SK-N-SH (cell line): ENCODE results near the gene KPRP. TPM values are rescaled to one million over a fixed set of nuclear protein-coding genes. Genes with fewer than 3 reads are reported as not detected.

Experiments used
- CTCF ChIA-PET: fragments of 300-600, 350-600 bp; formaldehyde crosslinking; extraction: SDS; loops from one replicate; lab custom pipeline; 2021; lab: Yijun Ruan, JAX
- POLR2A ChIA-PET: fragments of 350-600 bp; sonication (Branson Sonifier 250); formaldehyde crosslinking; extraction: SDS; loops from one replicate; lab custom pipeline; 2020; ENCODE audit warnings: antibody characterized with exemption, inconsistent platforms; lab: Yijun Ruan, JAX
- DNase-seq: peaks from one replicate; pipeline ENCODE4 v3.0.0; 2012
- H2AFZ ChIP-seq: fragments of 200-600 bp; sonication (generic); 2 replicates; pipeline ENCODE4 v1.8.1; 2016; ENCODE audit warnings: antibody characterized with exemption, mild to moderate bottlenecking, low read depth
- H3F3A ChIP-seq: fragments of 200-600 bp; sonication (generic); replicated peaks from 2 replicates; pipeline ENCODE3; 2016; ENCODE audit warnings: antibody characterized with exemption, mild to moderate bottlenecking; ENCODE audit not compliant: insufficient read depth
- H3K27ac ChIP-seq, 2 experiments: fragments of 200-500 bp in 1 of 2; fragments of 200-600 bp in 1 of 2; sonication (Bioruptor generic) in 1 of 2; sonication (generic), shearing (Covaris generic) in 1 of 2; 2 replicates each; pipeline versions ENCODE4 v1.5.1 to v1.6.1; 2014 to 2016; ENCODE audit warnings: low read depth in 2 of 2, inconsistent platforms in 1 of 2, low read length in 1 of 2, mild to moderate bottlenecking in 1 of 2, mixed read lengths in 1 of 2
- H3K27me3 ChIP-seq: fragments of 200-600 bp; sonication (generic), shearing (Covaris generic); 2 replicates; pipeline ENCODE4 v1.6.1; 2016; ENCODE audit warnings: mixed run types; ENCODE audit not compliant: insufficient read depth
- H3K36me3 ChIP-seq, 2 experiments: fragments of 200-500 bp in 1 of 2; fragments of 200-600 bp in 1 of 2; sonication (Bioruptor generic) in 1 of 2; sonication (generic) in 1 of 2; replicated peaks in 1 of 2; 2 replicates each; pipeline versions ENCODE3 to v1.5.1; 2014 to 2016; ENCODE audit warnings: low read length in 1 of 2, mild to moderate bottlenecking in 1 of 2; ENCODE audit not compliant: insufficient read depth in 2 of 2, control insufficient read depth in 1 of 2
- H3K4me1 ChIP-seq, 2 experiments: fragments of 200-500 bp in 1 of 2; fragments of 200-600 bp in 1 of 2; sonication (Bioruptor generic) in 1 of 2; sonication (generic), shearing (Covaris generic) in 1 of 2; 2 replicates each; pipeline versions ENCODE4 v1.5.1 to v1.6.1; 2014 to 2016; ENCODE audit warnings: low read depth in 1 of 2, low read length in 1 of 2, mixed run types in 1 of 2; ENCODE audit not compliant: insufficient read depth in 2 of 2, control insufficient read depth in 1 of 2
- H3K4me2 ChIP-seq: fragments of 200-600 bp; sonication (generic), shearing (Covaris generic); 2 replicates; pipeline ENCODE4 v1.6.1; 2017; ENCODE audit warnings: mixed run types
- H3K4me3 ChIP-seq, 2 experiments: fragments of 200-500 bp in 1 of 2; fragments of 200-600 bp in 1 of 2; sonication (Bioruptor generic) in 1 of 2; sonication (generic), shearing (Covaris generic) in 1 of 2; 2 replicates each; pipeline versions ENCODE4 v1.5.1 to v1.8.1; 2014 to 2016; ENCODE audit warnings: low read depth in 2 of 2, inconsistent platforms in 1 of 2, low read length in 1 of 2, mild to moderate bottlenecking in 1 of 2, mixed read lengths in 1 of 2, moderate library complexity in 1 of 2
- H3K79me2 ChIP-seq: fragments of 200-600 bp; sonication (generic); 2 replicates; pipeline ENCODE4 v1.8.1; 2017; ENCODE audit warnings: mild to moderate bottlenecking; ENCODE audit not compliant: insufficient read depth
- H3K9ac ChIP-seq: fragments of 200-600 bp; sonication (generic); 2 replicates; pipeline ENCODE4 v1.6.1; 2017; ENCODE audit warnings: mixed run types
- H3K9me2 ChIP-seq: fragments of 200-600 bp; sonication (generic); 2 replicates; pipeline ENCODE4 v1.6.1; 2017; ENCODE audit warnings: mixed run types
- H3K9me3 ChIP-seq: fragments of 200-600 bp; sonication (generic); 2 replicates; pipeline ENCODE4 v1.6.1; 2017; ENCODE audit warnings: mixed run types, mild to moderate bottlenecking, moderate library complexity
- H4K20me1 ChIP-seq: fragments of 200-600 bp; sonication (generic); 2 replicates; pipeline ENCODE4 v1.6.1; 2017; ENCODE audit warnings: mild to moderate bottlenecking, mixed run types; ENCODE audit not compliant: insufficient read depth
- CTCF ChIP-seq: fragments of 200-600 bp; sonication (generic); IDR thresholded peaks from 2 replicates; pipeline ENCODE4 v1.6.1; 2017; ENCODE audit warnings: antibody characterized with exemption, mild to moderate bottlenecking, moderate library complexity
- ELF1 ChIP-seq: IDR thresholded peaks from 2 replicates; pipeline ENCODE4 v1.4.0; 2012
- EP300 ChIP-seq, 2 experiments: IDR thresholded peaks; 2 replicates each; pipeline versions ENCODE4 v1.4.0 to v1.6.1; 2012; ENCODE audit warnings: borderline replicate concordance in 1 of 2, low read depth in 1 of 2, low read length in 1 of 2
- EZH2phosphoT487 ChIP-seq: fragments of 200-600 bp; sonication (generic); IDR thresholded peaks from 2 replicates; pipeline ENCODE4 v1.6.1; 2017; ENCODE audit warnings: low read depth, mixed run types, mild to moderate bottlenecking, antibody characterized with exemption, moderate library complexity, borderline replicate concordance
- FOXJ3 ChIP-seq: sonication (generic); formaldehyde crosslinking; IDR thresholded peaks from 2 replicates; pipeline ENCODE4 v1.5.1; 2020; ENCODE audit warnings: mild to moderate bottlenecking, missing genetic modification reagents
- GABPA ChIP-seq: IDR thresholded peaks from 2 replicates; pipeline ENCODE4 v1.4.0; 2012; ENCODE audit warnings: low read depth, mild to moderate bottlenecking
- IRF3 ChIP-seq: fragments of 150-350 bp; IDR thresholded peaks from 2 replicates; pipeline ENCODE4 v1.6.1; 2016; ENCODE audit warnings: mild to moderate bottlenecking, low read depth, low read length
- MXI1 ChIP-seq: IDR thresholded peaks from 2 replicates; pipeline ENCODE4 v1.6.1; 2012; ENCODE audit warnings: mild to moderate bottlenecking, low read depth, low read length, improper control_type of control experiment
- NRF1 ChIP-seq: IDR thresholded peaks from 2 replicates; pipeline ENCODE4 v1.6.1; 2012; ENCODE audit warnings: low read depth, mild to moderate bottlenecking, low read length
- PBX3 ChIP-seq: IDR thresholded peaks from 2 replicates; pipeline ENCODE4; 2012
- POLR2AphosphoS5 ChIP-seq: IDR thresholded peaks from 2 replicates; pipeline ENCODE4 v1.6.1; 2012; ENCODE audit warnings: low read depth, low read length
- RCOR1 ChIP-seq: fragments of 150-350 bp; IDR thresholded peaks from 2 replicates; pipeline ENCODE4 v1.6.1; 2017; ENCODE audit warnings: antibody characterized with exemption, low read length
- REST ChIP-seq: IDR thresholded peaks from 2 replicates; pipeline ENCODE4 v1.6.1; 2012; ENCODE audit warnings: mild to moderate bottlenecking, low read depth, low read length, moderate library complexity
- RXRA ChIP-seq: IDR thresholded peaks from 2 replicates; pipeline ENCODE4 v1.4.0; 2012; ENCODE audit warnings: low read depth, mild to moderate bottlenecking, borderline replicate concordance
- SIN3A ChIP-seq: IDR thresholded peaks from 2 replicates; pipeline ENCODE4 v1.6.1; 2012; ENCODE audit warnings: low read depth, mild to moderate bottlenecking, low read length, moderate library complexity, borderline replicate concordance
- TAF1 ChIP-seq: IDR thresholded peaks from 2 replicates; pipeline ENCODE4 v1.6.1; 2012; ENCODE audit warnings: low read depth, mild to moderate bottlenecking, low read length, moderate library complexity, borderline replicate concordance
- USF1 ChIP-seq: IDR thresholded peaks from 2 replicates; pipeline ENCODE4 v1.4.0; 2012; ENCODE audit warnings: low read depth, borderline replicate concordance
- USF2 ChIP-seq: fragments of 150-350 bp; IDR thresholded peaks from 2 replicates; pipeline ENCODE4 v1.6.1; 2017; ENCODE audit warnings: antibody characterized with exemption, low read length, low read depth, borderline replicate concordance
- WGBS: methylation state at CpG from one replicate; pipeline ENCODE4 v1.1.6; 2017; ENCODE audit warnings: low lambda C conversion rate; 5-methylcytosine and 5-hydroxymethylcytosine counted together
- polyA plus RNA-seq, 3 experiments: library from polyadenylated mRNA; depleted of rRNA; stranded (reverse); fragments of >200 nt; gene quantifications; 2 replicates each; pipeline ENCODE4 v1.2.3, GENCODE V29; 2012

KPRP gene
- polyA plus RNA-seq, 1 of the 3 experiments (the other 2 are of a cell fraction): not detected

GRCh38 chr1:152725261-152725660 lies 32.6 kb upstream of the KPRP start (continued):
- TF ChIP-seq EZH2phosphoT487 (no peak), NRF1 (no peak), RXRA (no peak), GABPA (no peak), EP300 (IDR thresholded peaks at IDR 0.05; ENCODE audit: borderline replicate concordance in 1 of 2, low read depth in 1 of 2, low read length in 1 of 2) (no peak)

- no peak for DNase-seq
- Histone ChIP-seq H3K9me2 (no peaks in the 10 kb centered on the region), H3F3A (no peaks in the 10 kb centered on the region), H3K79me2 (no peaks in the 10 kb centered on the region), H3K9me3 (no peaks in the 10 kb centered on the region), H3K4me2 (no peak overlapping the region), H3K36me3 (no peaks in the 10 kb centered on the region), H3K27me3 (peaks cover 12% of the 10 kb centered on the region; the same call in 1 of the 2 replicates), H4K20me1 (no peaks in the 10 kb centered on the region), H3K9ac (no peak overlapping the region), H3K4me1 (no peaks in the 10 kb centered on the region), H3K4me3 (no peak overlapping the region), H3K27ac (no peak overlapping the region), H2AFZ (no peak overlapping the region)
- 0% methylated on average over 1 of the region's 1 CpG for WGBS
- POLR2A ChIA-PET: no interaction called here
- CTCF ChIA-PET: no interaction called here
- TF ChIP-seq IRF3: no peak
- no peak for TF ChIP-seq POLR2AphosphoS5
- TF ChIP-seq USF1: no peak
- TF ChIP-seq PBX3: no peak
- no peak for TF ChIP-seq GABPA
- TF ChIP-seq NRF1: no peak
- no peak for TF ChIP-seq CTCF
- TF ChIP-seq RCOR1: no peak
- TF ChIP-seq MXI1: no peak
- no peak for TF ChIP-seq REST
- TF ChIP-seq SIN3A: no peak
- TF ChIP-seq FOXJ3 (CRISPR knock-in tag): no peak
- no peak for TF ChIP-seq ELF1
- no peak for TF ChIP-seq RXRA
- TF ChIP-seq USF2: no peak
- TF ChIP-seq EP300 (IDR thresholded peaks at IDR 0.05; ENCODE audit: borderline replicate concordance in 1 of 2, low read depth in 1 of 2, low read length in 1 of 2): no peak
- TF ChIP-seq TAF1: no peak
Observed at GRCh38 chr1:152728986-152729385, 28.8 kb upstream of the KPRP start.
